HepG2 (cell line): ENCODE measurements around the gene ST3GAL5. TPM values are rescaled to one million over a fixed set of nuclear protein-coding genes. Genes with fewer than 3 reads are reported as not detected.

Experiments used
- ATAC-seq: fragments of 200-7000 bp; cut with Tn5 transposase; 3 replicates; pipeline ENCODE4 v1.9.1; 2020; ENCODE audit warnings: mild to moderate bottlenecking, moderate library complexity
- BruUV-seq: library from RNA; stranded (reverse); fragments of 400-500 nt; replicated peaks from 2 replicates; lab custom pipeline; 2021; lab: Mats Ljungman, UMichigan
- CTCF ChIA-PET: fragments of 300-600 bp; formaldehyde crosslinking; extraction: SDS; loops from one replicate; lab custom pipeline; 2021; ENCODE audit warnings: low total read pairs, inconsistent platforms, low intra/inter-chr PET ratio; lab: Yijun Ruan, JAX
- POLR2A ChIA-PET: fragments of 350-600 bp; sonication (Branson Sonifier 250); formaldehyde crosslinking; loops from one replicate; lab custom pipeline; 2020; ENCODE audit warnings: antibody characterized with exemption, inconsistent platforms; lab: Yijun Ruan, JAX
- DNase-seq: peaks from one replicate; pipeline ENCODE4 v3.0.0-alpha.2; 2015; ENCODE audit warnings: low spot score
- FAIRE-seq: peaks from 3 replicates; lab custom pipeline; 2011; peaks lifted over from hg19 to GRCh38; lab: Jason Lieb, UNC
- H2AFZ ChIP-seq: one replicate; pipeline ENCODE4 v1.6.1; 2011; ENCODE audit warnings: low read length, inconsistent platforms
- H3K27ac ChIP-seq: fragments of 300-600 bp; 3 replicates; pipeline ENCODE4 v1.8.0; 2011; ENCODE audit warnings: mixed run types, mild to moderate bottlenecking, mixed read lengths, low read length, inconsistent platforms; ENCODE audit not compliant: insufficient read depth; ENCODE audit errors: extremely low read length
- H3K27me3 ChIP-seq, 2 experiments: fragments of 200-600 bp in 1 of 2; 2 replicates in 1 of 2; 3 replicates in 1 of 2; pipeline versions ENCODE4 v1.6.0 to v1.8.0; 2011; ENCODE audit warnings: low read length in 2 of 2, mild to moderate bottlenecking in 2 of 2, moderate library complexity in 2 of 2, inconsistent platforms in 1 of 2; ENCODE audit not compliant: insufficient read depth in 2 of 2, control insufficient read depth in 1 of 2
- H3K36me3 ChIP-seq, 2 experiments: fragments of 200-600 bp in 1 of 2; replicated peaks in 1 of 2; 2 replicates in 1 of 2; 3 replicates in 1 of 2; pipeline versions ENCODE4 v1.5.1 to v1.8.0; 2011; ENCODE audit warnings: low read length in 2 of 2, inconsistent platforms in 1 of 2; ENCODE audit not compliant: insufficient read depth in 2 of 2, control insufficient read depth in 1 of 2
- H3K4me1 ChIP-seq: 2 replicates; pipeline ENCODE4 v1.5.1; 2012; ENCODE audit warnings: low read length, inconsistent platforms; ENCODE audit not compliant: insufficient read depth
- H3K4me2 ChIP-seq: 2 replicates; pipeline ENCODE4 v1.6.0; 2011; ENCODE audit warnings: low read depth, low read length, inconsistent platforms
- H3K4me3 ChIP-seq, 3 experiments: fragments of 200-600 bp in 1 of 3; sonication (generic), shearing (Covaris generic) in 1 of 3; replicated peaks in 1 of 3; 2 replicates each; pipeline ENCODE4 v1.5.1; 2011 to 2016; ENCODE audit warnings: low read length in 3 of 3, inconsistent platforms in 2 of 3, low read depth in 2 of 3, mild to moderate bottlenecking in 2 of 3, control low read depth in 1 of 3, mixed read lengths in 1 of 3; ENCODE audit not compliant: insufficient read depth in 1 of 3
- H3K79me2 ChIP-seq: one replicate; pipeline ENCODE4 v1.6.1; 2011; ENCODE audit warnings: low read length, inconsistent platforms; ENCODE audit not compliant: insufficient read depth
- H3K9ac ChIP-seq: 2 replicates; pipeline ENCODE4 v1.6.0; 2011; ENCODE audit warnings: mild to moderate bottlenecking, low read depth, low read length, inconsistent platforms; ENCODE audit not compliant: insufficient read depth
- H3K9me3 ChIP-seq: 2 replicates; pipeline ENCODE4 v1.5.1; 2012; ENCODE audit warnings: mild to moderate bottlenecking, low read length
- H4K20me1 ChIP-seq: 2 replicates; pipeline ENCODE4 v1.6.0; 2011; ENCODE audit warnings: inconsistent platforms, mild to moderate bottlenecking, low read length, moderate library complexity; ENCODE audit not compliant: insufficient read depth
- ATF7 ChIP-seq, 2 experiments: fragments of 450-650 bp in 1 of 2; sonication (generic) in 1 of 2; formaldehyde crosslinking in 1 of 2; IDR thresholded peaks; 2 replicates each; pipeline versions ENCODE4 v1.4.0 to v1.6.1; 2016 to 2020; ENCODE audit warnings: antibody characterized with exemption in 1 of 2, mild to moderate bottlenecking in 1 of 2, missing genetic modification reagents in 1 of 2
- BORCS8-MEF2B ChIP-seq: sonication (generic); formaldehyde crosslinking; IDR thresholded peaks from 2 replicates; pipeline ENCODE4 v1.8.0; 2022; ENCODE audit warnings: mild to moderate bottlenecking, missing genetic modification reagents
- CENPX ChIP-seq: sonication (generic); formaldehyde crosslinking; IDR thresholded peaks from 2 replicates; pipeline ENCODE4 v1.9.0; 2021; ENCODE audit warnings: mild to moderate bottlenecking, missing genetic modification reagents, moderate library complexity
- CHD2 ChIP-seq: IDR thresholded peaks from 2 replicates; pipeline ENCODE4 v1.6.1; 2011; ENCODE audit warnings: low read depth, low read length, improper control_type of control experiment
- EZH2 ChIP-seq: conservative IDR thresholded peaks from 2 replicates; pipeline ENCODE4 v1.6.1; 2012; ENCODE audit warnings: mild to moderate bottlenecking, low read depth, low read length, moderate library complexity
- FOSL1 ChIP-seq: sonication (generic); formaldehyde crosslinking; IDR thresholded peaks from 2 replicates; pipeline ENCODE4 v1.9.0; 2021; ENCODE audit warnings: missing genetic modification reagents, borderline replicate concordance
- ISX ChIP-seq: sonication (generic); formaldehyde crosslinking; conservative IDR thresholded peaks from 2 replicates; pipeline ENCODE4 v1.5.0; 2020; ENCODE audit warnings: missing genetic modification reagents
- NPAS2 ChIP-seq: sonication (generic); formaldehyde crosslinking; IDR thresholded peaks from 2 replicates; pipeline ENCODE4 v1.8.0; 2022; ENCODE audit warnings: mild to moderate bottlenecking, missing genetic modification reagents, borderline replicate concordance
- POLR2G ChIP-seq: fragments of 200-400 bp; formaldehyde crosslinking; IDR thresholded peaks from 2 replicates; pipeline ENCODE4 v1.6.1; 2018; ENCODE audit warnings: mild to moderate bottlenecking, low read depth, low read length, moderate library complexity
- RCOR2 ChIP-seq: IDR thresholded peaks from 2 replicates; pipeline ENCODE4 v1.6.1; 2016; ENCODE audit warnings: missing biosample characterization, missing genetic modification reagents
- SOX5 ChIP-seq: IDR thresholded peaks from 2 replicates; pipeline ENCODE4 v1.6.1; 2016; ENCODE audit warnings: borderline replicate concordance
- SOX6 ChIP-seq, 2 experiments: fragments of 450-650 bp in 1 of 2; sonication (generic) in 1 of 2; formaldehyde crosslinking in 1 of 2; IDR thresholded peaks; 2 replicates each; pipeline versions ENCODE4 v1.4.0 to v1.6.1; 2017 to 2020; ENCODE audit warnings: antibody characterized with exemption in 1 of 2, mild to moderate bottlenecking in 1 of 2, missing genetic modification reagents in 1 of 2
- SUZ12 ChIP-seq: fragments of 150-350 bp; IDR thresholded peaks from 2 replicates; pipeline ENCODE4 v1.6.1; 2014; ENCODE audit warnings: low read depth, low read length
- YEATS2 ChIP-seq: sonication (generic); formaldehyde crosslinking; IDR thresholded peaks from 2 replicates; pipeline ENCODE4 v1.4.0; 2020; ENCODE audit warnings: missing genetic modification reagents, borderline replicate concordance
- ZFP90 ChIP-seq: sonication (generic); formaldehyde crosslinking; IDR thresholded peaks from 2 replicates; pipeline ENCODE4 v1.8.0; 2022; ENCODE audit warnings: missing genetic modification reagents, mild to moderate bottlenecking, inconsistent platforms, borderline replicate concordance
- ZKSCAN8 ChIP-seq: IDR thresholded peaks from 2 replicates; pipeline ENCODE4 v1.6.1; 2016; ENCODE audit warnings: borderline replicate concordance, missing genetic modification reagents, missing compliant biosample characterization
- ZNF709 ChIP-seq: sonication (generic); formaldehyde crosslinking; IDR thresholded peaks from 2 replicates; pipeline ENCODE4 v1.5.0; 2020; ENCODE audit warnings: mild to moderate bottlenecking, missing genetic modification reagents
- WGBS: methylation state at CpG from one replicate; pipeline ENCODE4 v1.1.6; 2017; ENCODE audit warnings: low lambda C conversion rate; 5-methylcytosine and 5-hydroxymethylcytosine counted together
- in situ Hi-C: cut with HindIII; loops from 2 replicates; pipeline ENCODE4 v1.10.0; 2017; ENCODE audit warnings: low pct_unique_long_range_greater_than_20kb; ENCODE audit not compliant: extremely low pct_ligation_motif_present
- intact Hi-C: fragments of 100-400 bp; cut with micrococcal nuclease; formaldehyde crosslinking; loops from one replicate; pipeline ENCODE4 v1.10.0; 2022; ENCODE audit not compliant: unreplicated experiment
- polyA plus RNA-seq, 8 experiments: library from polyadenylated mRNA; depleted of rRNA in 3 of 8; stranded (reverse) in 7 of 8; unstranded in 1 of 8; fragments of >200 nt; fragmentation: Illumina TruSeq in 4 of 8; extraction: Trizol in 4 of 8; gene quantifications; 2 replicates each; pipeline versions ENCODE4 v1.2.1 to v1.2.3, GENCODE V29; 2011 to 2016; ENCODE audit warnings: low read depth in 4 of 8, missing spikeins in 1 of 8, mixed read lengths in 1 of 8; ENCODE audit not compliant: insufficient read depth in 1 of 8
- total RNA-seq, 5 experiments: library from RNA; depleted of rRNA; stranded (reverse); fragments of >200 nt; fragmentation: Illumina TruSeq; extraction: Trizol; gene quantifications; 2 replicates each; pipeline ENCODE4 v1.2.3, GENCODE V29; 2016; ENCODE audit warnings: low read depth in 1 of 5
- TF ChIP-seq, protein P1 (sequence below): fragments of 450-650 bp; IDR thresholded peaks from 2 replicates; pipeline ENCODE4 v1.6.1; 2016
- TF ChIP-seq, protein P2 (sequence below): IDR thresholded peaks from 2 replicates; pipeline ENCODE4 v1.6.1; 2016; ENCODE audit warnings: low read depth, borderline replicate concordance
- TF ChIP-seq, protein P3 (sequence below): sonication (generic); formaldehyde crosslinking; IDR thresholded peaks from 2 replicates; pipeline ENCODE4 v1.4.0; 2020; ENCODE audit warnings: missing genetic modification reagents, borderline replicate concordance

The ST3GAL5 gene
- total and polyA plus RNA-seq, 2 of the 13 experiments (the other 11 are each of a cell fraction or from before 2014, with no cell fraction given): 1.3 to 2.0 TPM

DNA sequence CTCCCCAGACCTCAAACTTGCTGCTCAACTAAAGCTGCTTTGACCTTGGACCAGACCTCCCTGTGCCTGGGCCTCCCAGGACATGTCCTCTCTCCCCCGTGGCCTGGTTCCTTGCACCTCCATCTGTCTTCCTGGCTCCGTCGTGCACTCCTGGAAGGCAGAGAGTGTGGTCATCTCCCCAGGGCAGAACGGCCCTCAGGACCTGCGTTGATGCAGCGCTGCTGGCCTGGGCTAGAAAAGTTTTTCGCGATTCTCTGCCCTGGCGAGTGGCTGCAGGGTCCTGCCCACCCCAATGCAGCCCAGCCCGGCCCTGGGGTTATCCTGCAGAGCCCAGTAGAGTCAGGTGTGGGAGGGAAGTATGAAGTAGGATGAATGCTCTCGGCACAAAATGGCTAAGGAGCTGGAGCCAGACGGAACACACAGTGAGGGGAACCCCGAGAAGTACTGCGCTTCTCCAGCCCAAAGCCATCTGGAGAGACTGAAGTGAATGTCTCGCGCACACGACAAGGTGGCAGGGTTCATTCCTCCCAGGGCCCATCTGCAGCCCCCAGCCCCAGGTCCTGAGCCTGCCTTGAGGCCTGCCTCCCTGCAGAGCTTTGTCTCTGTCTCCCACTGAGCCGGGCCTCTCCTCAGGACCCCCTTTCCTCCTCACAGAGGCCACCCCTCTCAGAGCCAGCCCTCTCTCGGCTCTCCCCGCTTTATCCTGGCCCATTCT, 93.3 kb downstream of the ST3GAL5 start:
- no peaks in the 10 kb centered on the region for H3K36me3 ChIP-seq
- TF ChIP-seq RCOR2 (no peak), EZH2 (no peak), CHD2 (no peak), SUZ12 (no peak), NPAS2 (no peak), POLR2G (no peak), SOX6 (IDR thresholded peaks at IDR 0.05) (no peak), SOX6 (CRISPR knock-in tag; IDR thresholded peaks at IDR 0.05) (no peak), CENPX (CRISPR knock-in tag) (no peak), ZKSCAN8 (CRISPR knock-in tag) (no peak), ZFP90 (no peak), YEATS2 (no peak), SOX5 (no peak), ATF7 (IDR thresholded peaks at IDR 0.05) (no peak), ATF7 (CRISPR knock-in tag; IDR thresholded peaks at IDR 0.05) (no peak), ZNF709 (CRISPR knock-in tag) (no peak), BORCS8-MEF2B (CRISPR knock-in tag) (no peak), ISX (CRISPR knock-in tag) (no peak), FOSL1 (no peak)
- TF ChIP-seq, protein P1, sequence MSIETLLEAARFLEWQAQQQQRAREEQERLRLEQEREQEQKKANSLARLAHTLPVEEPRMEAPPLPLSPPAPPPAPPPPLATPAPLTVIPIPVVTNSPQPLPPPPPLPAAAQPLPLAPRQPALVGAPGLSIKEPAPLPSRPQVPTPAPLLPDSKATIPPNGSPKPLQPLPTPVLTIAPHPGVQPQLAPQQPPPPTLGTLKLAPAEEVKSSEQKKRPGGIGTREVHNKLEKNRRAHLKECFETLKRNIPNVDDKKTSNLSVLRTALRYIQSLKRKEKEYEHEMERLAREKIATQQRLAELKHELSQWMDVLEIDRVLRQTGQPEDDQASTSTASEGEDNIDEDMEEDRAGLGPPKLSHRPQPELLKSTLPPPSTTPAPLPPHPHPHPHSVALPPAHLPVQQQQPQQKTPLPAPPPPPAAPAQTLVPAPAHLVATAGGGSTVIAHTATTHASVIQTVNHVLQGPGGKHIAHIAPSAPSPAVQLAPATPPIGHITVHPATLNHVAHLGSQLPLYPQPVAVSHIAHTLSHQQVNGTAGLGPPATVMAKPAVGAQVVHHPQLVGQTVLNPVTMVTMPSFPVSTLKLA: no peak
- TF ChIP-seq, protein P2, sequence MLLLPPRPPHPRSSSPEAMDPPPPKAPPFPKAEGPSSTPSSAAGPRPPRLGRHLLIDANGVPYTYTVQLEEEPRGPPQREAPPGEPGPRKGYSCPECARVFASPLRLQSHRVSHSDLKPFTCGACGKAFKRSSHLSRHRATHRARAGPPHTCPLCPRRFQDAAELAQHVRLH (CRISPR knock-in tag): no peak
- TF ChIP-seq, protein P3, sequence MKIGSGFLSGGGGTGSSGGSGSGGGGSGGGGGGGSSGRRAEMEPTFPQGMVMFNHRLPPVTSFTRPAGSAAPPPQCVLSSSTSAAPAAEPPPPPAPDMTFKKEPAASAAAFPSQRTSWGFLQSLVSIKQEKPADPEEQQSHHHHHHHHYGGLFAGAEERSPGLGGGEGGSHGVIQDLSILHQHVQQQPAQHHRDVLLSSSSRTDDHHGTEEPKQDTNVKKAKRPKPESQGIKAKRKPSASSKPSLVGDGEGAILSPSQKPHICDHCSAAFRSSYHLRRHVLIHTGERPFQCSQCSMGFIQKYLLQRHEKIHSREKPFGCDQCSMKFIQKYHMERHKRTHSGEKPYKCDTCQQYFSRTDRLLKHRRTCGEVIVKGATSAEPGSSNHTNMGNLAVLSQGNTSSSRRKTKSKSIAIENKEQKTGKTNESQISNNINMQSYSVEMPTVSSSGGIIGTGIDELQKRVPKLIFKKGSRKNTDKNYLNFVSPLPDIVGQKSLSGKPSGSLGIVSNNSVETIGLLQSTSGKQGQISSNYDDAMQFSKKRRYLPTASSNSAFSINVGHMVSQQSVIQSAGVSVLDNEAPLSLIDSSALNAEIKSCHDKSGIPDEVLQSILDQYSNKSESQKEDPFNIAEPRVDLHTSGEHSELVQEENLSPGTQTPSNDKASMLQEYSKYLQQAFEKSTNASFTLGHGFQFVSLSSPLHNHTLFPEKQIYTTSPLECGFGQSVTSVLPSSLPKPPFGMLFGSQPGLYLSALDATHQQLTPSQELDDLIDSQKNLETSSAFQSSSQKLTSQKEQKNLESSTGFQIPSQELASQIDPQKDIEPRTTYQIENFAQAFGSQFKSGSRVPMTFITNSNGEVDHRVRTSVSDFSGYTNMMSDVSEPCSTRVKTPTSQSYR (CRISPR knock-in tag): no peak
- no peaks in the 10 kb centered on the region for H3K79me2 ChIP-seq
- FAIRE-seq: peak; percentile 50
- no TSS peak for BruUV-seq
- ChIA-PET POLR2A (interaction anchor here (1.5 to 2.0 kb wide), 2 partner anchors 11 to 23 kb away, joined by 3 to 9 read pairs; no protein-coding TSS in a partner anchor), CTCF (interaction anchor here (0.8 kb wide), 1 partner anchor 46 kb away, joined by 3 read pairs; no protein-coding TSS in a partner anchor)
- H3K27me3 ChIP-seq: no peaks in the 10 kb centered on the region; a peak in 1 of 5 replicates
- in situ Hi-C loops: no loop called here
- 71% methylated on average over 20 of the region's 20 CpGs for WGBS
- no peak overlapping the region for H3K9ac ChIP-seq
- H4K20me1 ChIP-seq: no peaks in the 10 kb centered on the region
- no peak overlapping the region for H2AFZ ChIP-seq
- DNase-seq: no peak
- H3K27ac ChIP-seq: no peak overlapping the region
- intact Hi-C loops: no loop called here
- no peaks in the 10 kb centered on the region for H3K9me3 ChIP-seq
- ATAC-seq: peak; percentile 29
- H3K4me3 ChIP-seq: no peak overlapping the region
- peak overlapping the region; percentile 23; the same call in 1 of the 2 replicates for H3K4me2 ChIP-seq
- peaks cover 69% of the 10 kb centered on the region for H3K4me1 ChIP-seq
